GM19025 (cell line): ENCODE measurements around the gene TRPM5.
"Not testable (repeated sequence)": the region's sequence is repeated elsewhere in the genome, so short reads cannot be mapped to it uniquely, and the experiment has no call there.

Experiments
- ATAC-seq: cut with Tn5 transposase; IDR thresholded peaks from one replicate; pipeline ENCODE4 v1.9.1; 2021; ENCODE audit warnings: mild to moderate bottlenecking, low read depth, moderate library complexity; ENCODE audit not compliant: unreplicated experiment

Gene TRPM5, protein sequence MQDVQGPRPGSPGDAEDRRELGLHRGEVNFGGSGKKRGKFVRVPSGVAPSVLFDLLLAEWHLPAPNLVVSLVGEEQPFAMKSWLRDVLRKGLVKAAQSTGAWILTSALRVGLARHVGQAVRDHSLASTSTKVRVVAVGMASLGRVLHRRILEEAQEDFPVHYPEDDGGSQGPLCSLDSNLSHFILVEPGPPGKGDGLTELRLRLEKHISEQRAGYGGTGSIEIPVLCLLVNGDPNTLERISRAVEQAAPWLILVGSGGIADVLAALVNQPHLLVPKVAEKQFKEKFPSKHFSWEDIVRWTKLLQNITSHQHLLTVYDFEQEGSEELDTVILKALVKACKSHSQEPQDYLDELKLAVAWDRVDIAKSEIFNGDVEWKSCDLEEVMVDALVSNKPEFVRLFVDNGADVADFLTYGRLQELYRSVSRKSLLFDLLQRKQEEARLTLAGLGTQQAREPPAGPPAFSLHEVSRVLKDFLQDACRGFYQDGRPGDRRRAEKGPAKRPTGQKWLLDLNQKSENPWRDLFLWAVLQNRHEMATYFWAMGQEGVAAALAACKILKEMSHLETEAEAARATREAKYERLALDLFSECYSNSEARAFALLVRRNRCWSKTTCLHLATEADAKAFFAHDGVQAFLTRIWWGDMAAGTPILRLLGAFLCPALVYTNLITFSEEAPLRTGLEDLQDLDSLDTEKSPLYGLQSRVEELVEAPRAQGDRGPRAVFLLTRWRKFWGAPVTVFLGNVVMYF (N-terminal part only)

DNA sequence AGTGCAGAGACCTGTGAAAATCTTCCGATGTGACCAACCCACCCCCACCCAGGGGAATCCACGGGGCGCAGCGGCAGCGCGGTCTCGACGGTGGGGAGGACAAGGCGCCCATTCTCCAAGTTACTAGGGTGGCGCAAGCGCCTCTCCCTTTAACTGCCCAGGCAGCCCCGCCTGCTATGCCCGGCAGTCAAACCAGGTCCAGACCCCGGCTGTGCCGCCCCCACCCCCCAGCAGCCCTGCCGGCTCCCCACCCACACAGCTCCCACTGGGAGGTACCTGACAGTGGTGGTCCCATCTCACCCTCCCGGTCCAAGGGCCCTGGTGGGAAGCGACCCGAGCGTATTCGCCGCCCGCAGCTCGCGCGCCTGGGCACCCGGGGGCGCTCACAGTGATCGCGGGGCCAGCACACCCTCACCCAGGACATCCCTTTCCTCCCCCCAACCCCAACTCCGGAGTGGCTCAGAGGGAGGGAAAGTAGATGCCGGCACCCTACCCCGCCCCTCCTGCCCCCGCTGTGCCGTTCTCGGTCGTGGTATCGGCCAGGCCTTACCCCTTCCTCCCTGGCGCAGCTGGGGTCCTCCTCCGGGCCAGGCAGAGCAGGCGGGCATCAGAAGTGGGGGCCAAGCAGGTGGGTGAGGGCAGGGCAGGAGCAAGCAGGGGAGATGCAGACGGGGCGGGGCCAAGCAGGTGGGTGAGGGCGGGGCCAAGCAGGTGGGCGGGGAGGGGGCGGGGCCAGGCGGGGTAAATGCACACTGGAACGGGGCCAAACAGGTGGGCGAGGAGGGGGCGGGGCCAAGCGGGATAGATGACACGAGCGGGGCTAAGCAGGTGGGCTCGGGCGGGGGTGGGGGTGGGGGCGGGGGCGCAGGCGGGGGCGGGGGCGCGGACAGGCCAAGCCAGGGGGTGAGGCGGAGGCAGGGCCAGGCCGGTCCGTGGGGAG is at the start of gene TRPM5:
TSS of gene TRPM5 (minus strand) at position 634 of the 940 bp plus-strand sequence. CDS start 21,478 bp downstream, outside the sequence.
- no peak for ATAC-seq

DNA sequence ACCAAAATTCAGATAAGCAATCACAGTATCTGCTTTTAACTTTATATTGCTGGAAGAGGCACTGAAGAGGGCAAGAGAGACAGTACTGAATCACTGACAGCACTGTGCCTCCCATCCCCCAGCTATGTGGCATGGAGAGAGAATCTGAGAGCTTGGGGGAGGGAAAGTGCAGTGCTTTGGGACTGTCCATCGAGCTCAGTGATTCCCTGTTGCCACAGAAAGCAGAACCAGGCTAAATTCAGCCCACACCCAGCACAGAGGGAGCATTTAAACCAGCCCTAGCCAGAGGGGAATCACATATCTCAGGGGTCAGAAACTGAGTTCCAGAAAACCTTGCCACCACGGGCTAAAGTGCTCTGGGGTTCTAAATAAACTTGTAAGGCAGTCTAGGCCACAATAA is 44.8 kb upstream of the TRPM5 start:
- ATAC-seq, result no peak

DNA sequence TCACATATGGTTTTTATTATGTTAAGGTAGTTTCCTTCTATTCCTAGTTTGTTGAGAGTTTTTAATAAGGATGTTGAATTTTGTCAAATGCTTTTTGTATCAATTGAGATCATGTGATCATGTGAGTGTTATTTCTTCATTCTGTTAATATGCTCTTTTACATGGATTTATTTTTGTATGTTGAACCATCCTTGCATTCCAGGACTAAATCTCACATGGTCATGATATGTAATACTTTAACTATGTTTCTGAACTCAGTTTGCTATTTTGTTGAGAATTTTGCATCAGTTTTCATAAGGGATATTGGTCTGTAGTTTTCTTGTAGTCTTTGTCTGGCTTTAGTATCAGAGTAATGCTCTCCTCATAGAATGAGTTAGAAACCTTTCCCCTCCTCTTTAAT is 43.7 kb upstream of the TRPM5 start:
- ATAC-seq, result no peak

DNA sequence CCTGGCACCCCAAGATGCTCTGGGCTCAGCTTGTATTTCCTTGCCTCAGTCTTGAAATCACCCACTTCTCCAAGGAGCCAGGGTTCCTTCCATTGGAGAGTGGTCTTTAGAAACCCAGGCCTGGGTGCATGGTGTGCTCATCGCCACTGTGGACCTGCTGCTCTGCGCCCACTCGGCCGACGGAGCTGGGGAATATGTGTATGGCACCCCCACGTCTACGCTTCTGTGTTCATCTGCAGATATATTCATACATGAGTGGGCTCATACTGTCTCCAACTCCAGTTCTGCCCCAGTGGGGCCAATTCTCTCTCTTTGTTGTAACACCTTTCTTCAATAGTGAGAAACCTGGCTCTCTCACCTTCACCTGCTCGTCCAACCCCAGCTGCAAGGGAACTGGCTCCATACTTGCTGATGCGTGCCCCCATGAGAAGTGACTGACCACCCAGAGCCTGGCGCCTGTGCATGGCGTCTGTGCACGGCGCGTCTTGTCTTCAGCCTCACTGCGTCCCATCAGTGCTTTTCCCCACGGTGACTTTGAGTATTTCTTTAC is 40.3 kb upstream of the TRPM5 start:
- ATAC-seq, result no peak

DNA sequence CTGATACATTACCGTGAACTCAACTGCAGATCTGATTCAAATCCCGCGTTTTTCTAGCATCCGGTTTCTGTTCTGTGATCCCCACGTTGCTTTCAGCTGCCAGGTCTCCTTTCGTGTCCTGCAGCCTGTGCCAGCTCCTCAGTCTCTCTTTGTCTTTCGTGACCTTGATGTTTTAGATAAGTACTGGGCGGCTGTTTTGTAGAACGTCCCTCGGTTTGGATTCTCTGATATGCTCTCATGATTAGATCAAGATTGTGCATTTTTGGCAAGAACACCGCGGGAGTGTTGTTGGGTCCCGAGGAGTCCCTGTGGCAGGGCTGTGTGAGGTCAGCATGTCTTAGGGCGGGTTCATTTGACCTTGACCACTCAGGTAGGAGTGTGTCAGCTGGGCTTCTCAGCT is 39.1 kb upstream of the TRPM5 start:
- ATAC-seq, result no peak

DNA sequence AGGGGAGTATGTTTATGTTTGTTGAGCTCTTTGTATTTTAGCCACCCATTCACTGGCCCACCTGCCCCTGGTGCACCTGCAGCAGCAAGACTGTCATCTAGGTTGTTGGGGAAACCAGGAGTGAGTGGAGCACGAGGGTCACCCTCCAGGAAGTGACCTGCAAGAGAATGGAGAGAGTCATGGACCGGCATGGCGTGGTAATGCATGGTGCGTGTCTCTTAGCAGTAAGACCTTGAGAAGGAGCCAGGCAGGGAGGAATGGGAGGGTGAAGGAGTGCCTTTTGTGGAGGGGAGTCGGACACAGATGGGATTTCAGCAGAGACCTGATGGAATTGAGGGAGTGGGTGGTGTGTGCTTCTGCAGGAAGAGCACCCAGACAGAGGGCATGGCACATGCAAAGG is 38.4 kb upstream of the TRPM5 start:
- no peak for ATAC-seq

DNA sequence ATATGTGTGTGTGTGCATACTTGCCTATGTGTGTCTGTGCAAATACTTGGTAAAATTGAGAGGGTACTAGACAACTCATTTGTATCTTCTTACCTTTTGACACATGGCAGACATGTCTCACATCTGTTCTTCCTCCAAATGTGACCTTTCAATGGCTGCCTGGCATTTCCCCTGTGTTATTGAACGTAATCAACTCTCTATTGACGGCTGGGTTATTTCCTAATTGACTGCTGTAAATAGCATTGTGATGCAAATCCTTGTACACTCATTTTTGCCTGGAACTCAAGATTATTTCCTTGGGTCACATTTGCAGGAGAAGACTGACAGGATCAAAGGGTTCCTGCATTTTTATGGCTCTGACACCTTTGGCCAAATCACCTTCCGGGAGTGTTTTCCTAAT is 37.9 kb upstream of the TRPM5 start:
- ATAC-seq, result no peak

DNA sequence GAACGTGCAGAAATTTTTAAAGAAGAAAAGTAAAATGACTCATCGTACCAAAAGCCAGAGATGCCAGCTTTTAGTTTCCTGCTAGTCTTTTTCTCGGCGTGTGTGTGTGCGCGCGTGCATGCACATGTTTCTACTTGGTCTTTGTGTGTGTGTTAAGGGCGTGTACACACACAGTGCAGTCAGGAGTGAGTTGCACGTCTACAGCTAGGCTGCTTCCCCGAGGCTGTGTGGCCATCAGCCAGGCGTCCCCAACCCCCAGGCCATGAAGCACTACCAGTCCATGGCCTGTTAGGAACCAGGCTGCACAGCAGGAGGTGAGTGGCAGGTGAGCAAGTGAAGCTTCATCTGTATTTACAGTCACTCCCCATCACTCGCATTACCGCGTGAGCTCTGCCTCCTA is 36.9 kb upstream of the TRPM5 start:
- ATAC-seq, result no peak

DNA sequence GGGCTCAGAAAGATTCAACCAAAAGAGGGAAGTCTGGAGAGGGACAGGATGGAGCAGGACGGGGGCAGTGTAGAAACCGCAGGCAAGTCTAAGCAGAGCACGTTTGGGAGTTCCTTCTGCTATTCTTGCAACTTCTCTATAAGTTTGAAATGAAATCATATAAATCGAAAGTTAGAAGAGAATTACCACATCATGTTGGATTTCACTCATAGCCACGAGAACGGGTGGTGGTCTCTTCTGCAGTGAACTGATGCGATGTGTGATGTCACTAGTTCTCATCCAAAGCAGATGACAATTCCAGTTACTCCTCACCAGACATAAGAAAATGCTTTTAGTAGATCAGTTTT is 36.5 kb upstream of the TRPM5 start:
- ATAC-seq, result no peak

DNA sequence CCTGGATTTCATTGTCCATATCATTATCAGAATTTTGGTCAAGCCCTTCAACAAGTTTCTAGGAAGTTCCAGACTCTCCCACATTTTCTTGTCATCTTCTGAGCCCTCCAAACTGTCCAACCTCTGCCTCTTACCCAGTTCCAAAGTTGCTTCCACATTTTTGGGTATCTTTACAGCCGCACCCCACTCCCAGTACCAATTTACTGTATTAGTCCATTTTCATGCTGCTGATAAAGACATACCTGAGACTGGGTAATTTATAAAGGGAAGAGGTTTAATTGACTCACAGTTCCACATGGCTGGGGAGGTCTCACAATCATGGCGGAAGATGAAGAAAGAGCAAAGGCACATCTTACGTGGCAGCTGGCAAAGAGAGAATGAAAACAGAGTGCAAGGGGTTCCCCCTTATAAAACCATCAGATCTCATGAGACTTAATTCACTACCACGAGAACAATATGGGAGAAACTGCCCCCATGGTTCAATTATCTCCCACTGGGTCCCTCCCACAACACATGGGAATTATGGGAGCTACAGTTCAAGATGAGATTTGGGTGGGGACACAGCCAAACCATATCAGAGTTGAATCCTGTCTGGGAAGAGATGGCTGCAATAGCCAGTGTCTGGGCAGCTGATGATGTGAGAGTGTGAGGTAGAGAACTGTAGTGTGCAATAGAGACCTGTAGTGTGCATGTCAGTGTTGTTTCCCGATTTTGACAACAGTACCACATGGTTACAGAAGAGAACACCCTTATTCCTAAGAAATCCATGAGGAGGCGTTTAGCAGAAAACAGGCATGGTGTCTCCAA is 36.0 kb upstream of the TRPM5 start:
- ATAC-seq, result not testable (repeated sequence)

DNA sequence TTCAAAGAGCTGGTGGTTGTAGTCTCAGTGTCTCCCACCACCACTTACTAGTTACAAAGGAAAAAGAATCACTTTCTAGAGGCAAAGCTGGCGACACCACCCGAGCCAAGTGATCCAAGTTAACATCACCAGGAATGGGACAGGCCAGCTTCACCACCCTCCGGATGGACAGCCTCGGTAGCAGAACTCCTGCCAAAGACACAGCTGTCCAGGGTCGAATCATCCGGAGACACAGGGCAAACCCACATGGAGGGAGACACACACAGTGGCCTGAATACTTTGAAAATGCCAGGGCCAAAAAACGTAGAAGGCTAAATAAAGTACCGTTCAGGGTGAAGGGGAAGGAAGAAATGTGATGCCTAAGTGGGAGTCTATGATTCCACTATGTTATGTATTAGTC is 33.6 kb upstream of the TRPM5 start:
- no peak for ATAC-seq

DNA sequence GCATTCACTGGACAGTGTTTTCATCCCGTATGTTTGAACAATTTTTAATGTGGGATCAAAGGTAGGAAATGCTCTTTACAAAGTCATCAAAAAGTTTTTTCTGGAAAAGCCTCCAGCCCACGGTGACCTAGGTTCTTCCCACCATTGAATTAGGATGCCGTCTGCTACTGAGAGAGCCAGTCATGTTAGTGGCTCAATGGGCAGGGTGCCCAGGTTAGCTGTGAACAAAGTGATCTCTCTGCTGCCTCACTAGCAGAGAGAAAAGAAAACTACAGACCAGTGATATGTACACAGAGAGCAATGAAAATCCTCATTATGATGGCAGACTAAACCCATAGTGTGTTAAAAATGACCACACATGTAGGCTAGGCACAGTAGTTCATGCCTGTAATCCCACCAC is 32.9 kb upstream of the TRPM5 start:
- no peak for ATAC-seq

DNA sequence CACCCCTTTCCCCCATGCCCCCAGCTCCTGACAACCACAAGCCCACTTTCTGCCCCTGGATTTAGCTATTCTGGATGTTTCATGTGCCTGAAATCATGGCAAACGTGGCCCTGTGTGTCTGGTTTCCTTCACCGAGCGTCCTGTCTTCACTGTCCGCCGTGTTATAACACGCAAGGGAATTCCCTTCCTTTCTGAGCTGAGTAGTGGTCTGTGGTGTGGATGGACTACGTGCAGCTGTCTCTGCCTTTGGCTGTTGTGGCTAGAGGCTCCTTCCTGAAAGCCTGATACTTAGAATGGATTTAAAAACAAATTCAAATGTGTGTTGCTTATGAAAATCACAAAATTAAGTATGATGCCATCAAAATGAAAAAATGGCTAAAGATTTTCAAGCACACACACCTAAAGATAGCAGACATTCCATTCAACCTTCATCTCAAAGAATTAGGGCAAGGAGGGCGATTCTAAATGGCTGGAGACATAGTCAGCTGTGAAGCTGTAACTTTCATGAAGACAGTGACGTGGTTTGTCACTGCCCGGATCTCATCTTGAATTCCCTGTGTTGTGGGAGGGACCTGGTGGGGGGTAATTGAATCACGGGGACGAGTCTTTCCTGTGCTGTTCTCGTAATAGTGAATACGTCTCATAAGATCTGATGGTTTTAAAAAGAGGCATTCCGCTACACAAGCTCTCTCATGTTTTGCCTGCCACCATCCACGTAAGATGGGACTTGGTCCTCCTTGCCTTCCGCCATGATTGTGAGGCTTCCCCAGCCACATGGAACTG is 31.0 kb upstream of the TRPM5 start:
- ATAC-seq, result no peak

DNA sequence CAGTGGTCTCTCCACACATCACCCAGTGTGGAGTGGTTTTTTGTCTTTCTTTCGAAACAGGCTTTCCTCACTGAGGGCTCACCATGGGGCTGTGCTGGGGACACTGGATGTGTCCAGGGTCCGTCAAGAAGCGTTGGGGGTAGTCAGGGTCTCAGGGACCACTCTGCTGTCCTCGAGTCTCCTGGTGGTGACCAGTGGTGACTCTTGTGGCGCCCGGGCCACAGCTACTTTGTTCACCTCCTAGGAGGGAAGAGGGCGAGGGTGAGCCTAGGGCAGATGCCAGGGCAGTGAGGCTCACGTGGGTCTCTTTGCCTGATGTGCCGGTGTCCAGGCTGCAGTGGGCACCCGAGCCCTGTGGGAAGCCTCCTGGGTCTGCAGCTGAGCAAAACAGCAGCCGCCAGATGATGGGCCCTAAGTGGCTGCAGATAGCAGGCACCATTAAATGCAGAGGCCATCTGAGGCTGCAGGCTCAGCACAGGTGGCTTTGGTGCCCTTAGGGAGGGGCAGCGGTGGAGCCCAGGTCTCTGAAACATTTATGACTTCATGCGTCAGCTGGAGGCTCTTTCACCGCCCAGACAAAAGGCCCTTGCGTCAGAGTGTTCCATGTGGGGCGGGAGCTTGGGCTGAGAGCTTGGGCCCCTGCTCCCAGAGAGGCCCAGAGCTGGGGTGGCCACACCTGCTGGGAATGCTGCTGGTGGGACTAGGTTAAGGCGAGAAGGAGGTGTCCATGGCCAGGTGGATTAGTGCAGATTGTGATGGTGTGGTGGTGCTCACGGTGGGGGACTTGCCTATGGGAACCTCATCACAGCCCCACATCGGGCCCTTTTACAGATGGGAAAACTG is 30.0 kb upstream of the TRPM5 start:
- no peak for ATAC-seq

DNA sequence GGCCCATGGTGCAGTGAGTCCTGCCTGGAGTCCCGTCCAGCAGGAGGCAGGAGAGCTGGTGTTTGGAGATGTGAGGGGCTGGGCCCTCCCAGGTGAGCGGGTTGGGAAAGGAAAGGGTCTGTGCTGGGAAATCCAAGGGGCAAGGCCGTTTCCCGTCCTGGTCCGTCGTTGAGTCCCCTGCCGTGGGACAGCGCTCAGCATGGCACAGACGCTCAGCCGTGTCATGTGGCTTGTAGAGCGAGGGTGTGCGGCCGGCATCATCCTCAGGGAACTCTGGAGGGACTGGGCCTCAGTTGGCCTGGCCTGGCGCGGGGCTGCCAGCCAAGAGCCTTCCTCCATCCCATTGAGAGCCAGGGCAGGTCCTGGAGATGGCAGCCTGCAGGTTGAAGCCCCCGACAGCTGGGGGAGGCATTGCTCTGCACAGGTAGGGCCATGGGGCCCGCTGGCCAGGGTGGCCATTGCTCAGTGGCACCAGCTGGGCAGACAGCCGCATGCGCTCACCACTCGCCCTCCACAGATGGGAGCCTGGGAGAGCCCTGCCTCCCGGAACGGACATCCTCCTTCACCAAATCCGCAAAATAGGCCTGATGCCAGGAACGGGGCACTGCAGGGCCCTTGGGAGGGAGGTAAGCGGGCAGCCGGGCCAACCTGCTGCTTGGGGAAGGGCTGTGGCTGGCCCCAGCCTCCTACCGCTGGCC is 29.2 kb upstream of the TRPM5 start:
- no peak for ATAC-seq

DNA sequence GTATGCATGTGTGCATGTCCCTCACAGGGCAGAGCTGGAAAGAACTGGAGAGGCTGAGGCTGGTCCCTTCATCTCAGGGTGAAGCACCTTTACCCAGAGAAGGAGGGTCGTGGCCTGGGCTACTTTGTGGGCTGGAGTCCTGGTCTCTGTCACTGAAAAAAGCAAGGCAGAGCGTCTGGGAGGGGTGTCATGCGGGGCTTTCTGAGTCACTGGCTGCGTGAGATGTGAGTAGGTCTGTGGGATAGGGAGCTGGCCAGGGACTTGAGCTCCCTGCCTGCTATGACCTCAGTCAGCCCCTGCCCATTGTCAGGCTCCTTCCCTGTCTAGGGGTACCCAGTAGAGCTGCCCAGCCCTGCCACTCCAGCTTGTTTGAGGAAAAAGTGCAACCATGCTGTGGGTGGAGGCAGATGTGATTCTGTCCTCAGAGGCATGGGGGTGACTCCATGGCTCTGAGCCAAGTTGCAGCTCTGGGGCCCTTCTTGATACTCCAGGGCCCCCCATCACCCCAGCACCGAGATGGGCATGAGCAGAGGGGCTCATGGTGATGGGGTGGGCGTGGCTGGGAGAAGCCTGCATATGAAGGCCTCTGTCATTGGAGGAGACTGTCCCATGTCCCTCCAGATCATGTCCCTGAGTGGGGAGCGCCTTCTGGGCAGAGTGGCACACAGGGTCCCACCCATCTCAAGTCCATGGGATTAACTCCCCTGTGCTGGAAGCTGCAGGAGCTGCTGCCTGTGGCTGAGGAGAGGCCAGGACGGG is 28.3 kb upstream of the TRPM5 start:
- no peak for ATAC-seq

DNA sequence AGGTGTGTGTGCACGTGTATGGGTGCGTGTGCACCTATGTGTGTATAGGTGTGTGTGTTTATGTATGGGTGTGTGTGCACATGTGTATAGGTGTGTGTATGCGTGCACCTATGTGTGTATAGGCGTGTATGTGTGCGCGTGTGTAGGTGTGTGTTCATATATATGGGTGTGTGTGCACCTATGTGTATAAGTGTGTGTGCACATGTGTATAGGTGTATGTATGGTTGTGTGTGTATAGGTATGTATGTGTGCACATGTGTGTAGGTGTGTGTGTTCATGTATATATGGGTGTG is 27.4 kb upstream of the TRPM5 start:
- ATAC-seq, result no peak
